K562 (cell line): ENCODE results near the gene TRIM44. TPM values are rescaled to one million over a fixed set of nuclear protein-coding genes. Genes with fewer than 3 reads are reported as not detected.

Experiments
- ATAC-seq: fragments of 200-7000 bp; cut with Tn5 transposase; 3 replicates; pipeline ENCODE4 v1.9.1; 2020; ENCODE audit warnings: moderate library complexity
- BruUV-seq: library from RNA; stranded (reverse); fragments of 400-500 nt; replicated peaks from 2 replicates; lab custom pipeline; 2021; lab: Mats Ljungman, UMichigan
- CTCF ChIA-PET: fragments of 300-600 bp; formaldehyde crosslinking; extraction: SDS; loops from one replicate; lab custom pipeline; 2021; ENCODE audit warnings: low intra/inter-chr PET ratio; lab: Yijun Ruan, JAX
- POLR2A ChIA-PET: fragments of 300-600, 350-650 bp; sonication (Branson Sonifier 250); formaldehyde crosslinking; extraction: SDS; loops from one replicate; lab custom pipeline; 2021; ENCODE audit warnings: antibody characterized with exemption, inconsistent platforms; lab: Yijun Ruan, JAX
- DNase-seq, 4 experiments: peaks; one replicate each; pipeline versions ENCODE4 v3.0.0 to v3.0.0-alpha.2; 2011 to 2018; ENCODE audit warnings: low spot score in 3 of 4, mixed read lengths in 3 of 4; ENCODE audit errors: extremely low read depth in 1 of 4
- FAIRE-seq: peaks from 2 replicates; lab custom pipeline; 2011; peaks lifted over from hg19 to GRCh38; lab: Jason Lieb, UNC
- H2AFZ ChIP-seq: 2 replicates; pipeline ENCODE4 v1.6.0; 2011; ENCODE audit warnings: low read depth, low read length, control low read depth, inconsistent platforms
- H3K27ac ChIP-seq: fragments of 200-600 bp; 3 replicates; pipeline ENCODE4 v1.8.0; 2011; ENCODE audit warnings: low read depth, mild to moderate bottlenecking, control low read depth, inconsistent platforms, low read length, moderate library complexity, mixed read lengths; ENCODE audit errors: extremely low read depth
- H3K27me3 ChIP-seq, 2 experiments: fragments of 300-600 bp in 1 of 2; 2 replicates in 1 of 2; 3 replicates in 1 of 2; pipeline versions ENCODE4 v1.6.0 to v1.8.0; 2011; ENCODE audit warnings: inconsistent platforms in 2 of 2, low read length in 2 of 2, mild to moderate bottlenecking in 1 of 2, mixed read lengths in 1 of 2, moderate library complexity in 1 of 2; ENCODE audit not compliant: control insufficient read depth in 2 of 2, insufficient read depth in 2 of 2
- H3K36me3 ChIP-seq: fragments of 300-600 bp; 3 replicates; pipeline ENCODE4 v1.8.0; 2011; ENCODE audit warnings: mild to moderate bottlenecking, low read length, inconsistent platforms; ENCODE audit not compliant: control insufficient read depth, insufficient read depth
- H3K4me1 ChIP-seq, 2 experiments: fragments of 200-600 bp in 1 of 2; replicated peaks in 1 of 2; 2 replicates in 1 of 2; 3 replicates in 1 of 2; pipeline versions ENCODE4 v1.5.1 to v1.8.0; 2011; ENCODE audit warnings: inconsistent platforms in 2 of 2, low read length in 2 of 2, mild to moderate bottlenecking in 1 of 2, mixed read lengths in 1 of 2, moderate library complexity in 1 of 2; ENCODE audit not compliant: control insufficient read depth in 2 of 2, insufficient read depth in 2 of 2
- H3K4me2 ChIP-seq: 2 replicates; pipeline ENCODE4 v1.6.1; 2011; ENCODE audit warnings: low read length, control low read depth, inconsistent platforms, mixed read lengths; ENCODE audit not compliant: insufficient read depth
- H3K4me3 ChIP-seq: fragments of 200-600 bp; sonication (generic), shearing (Covaris generic); 2 replicates; pipeline ENCODE4 v1.5.1; 2016; ENCODE audit warnings: control low read depth, inconsistent platforms
- H3K79me2 ChIP-seq: fragments of 200-600 bp; 3 replicates; pipeline ENCODE4 v1.8.0; 2011; ENCODE audit warnings: low read length, inconsistent platforms; ENCODE audit not compliant: control insufficient read depth, insufficient read depth
- H3K9ac ChIP-seq, 2 experiments: 2 replicates each; pipeline versions ENCODE4 v1.6.0 to v1.6.1; 2011; ENCODE audit warnings: low read depth in 2 of 2, low read length in 2 of 2, control low read depth in 1 of 2, inconsistent platforms in 1 of 2, mild to moderate bottlenecking in 1 of 2, mixed read lengths in 1 of 2; ENCODE audit not compliant: insufficient read depth in 1 of 2
- H3K9me1 ChIP-seq: one replicate; pipeline ENCODE4 v1.6.0; 2011; ENCODE audit warnings: inconsistent platforms, mild to moderate bottlenecking, low read length, moderate library complexity; ENCODE audit not compliant: control insufficient read depth, insufficient read depth
- H3K9me3 ChIP-seq: replicated peaks from 2 replicates; pipeline ENCODE4 v1.5.1; 2011; ENCODE audit warnings: low read depth, low read length, inconsistent platforms; ENCODE audit not compliant: control insufficient read depth, insufficient read depth
- H4K20me1 ChIP-seq: replicated peaks from 2 replicates; pipeline ENCODE4 v1.6.1; 2011; ENCODE audit warnings: low read length, inconsistent platforms, mixed read lengths; ENCODE audit not compliant: control insufficient read depth, insufficient read depth
- ILK ChIP-seq: fragments of 450-650 bp; IDR thresholded peaks from 2 replicates; pipeline ENCODE4 v1.6.1; 2016; ENCODE audit warnings: missing genetic modification characterization, low read depth, mild to moderate bottlenecking, missing compliant biosample characterization, moderate library complexity, borderline replicate concordance
- MIER1 ChIP-seq: fragments of 450-650 bp; IDR thresholded peaks from 2 replicates; pipeline ENCODE4 v1.6.1; 2016; ENCODE audit warnings: antibody characterized with exemption, mild to moderate bottlenecking, low read depth
- NKRF ChIP-seq: fragments of 450-650 bp; IDR thresholded peaks from 2 replicates; pipeline ENCODE4 v1.6.1; 2016; ENCODE audit warnings: borderline replicate concordance
- SMARCA4 ChIP-seq: fragments of 450-650 bp; IDR thresholded peaks from 2 replicates; pipeline ENCODE4 v1.6.1; 2016
- XRCC3 ChIP-seq: fragments of 450-650 bp; IDR thresholded peaks from 2 replicates; pipeline ENCODE4 v1.6.1; 2017; ENCODE audit warnings: mild to moderate bottlenecking, moderate library complexity
- ZNF232 ChIP-seq: sonication (generic); formaldehyde crosslinking; IDR thresholded peaks from 2 replicates; pipeline ENCODE4 v1.8.0; 2022; ENCODE audit warnings: mild to moderate bottlenecking, missing genetic modification reagents
- ZNF589 ChIP-seq: fragments of 200-800 bp; sonication (Bioruptor generic); IDR thresholded peaks from 2 replicates; pipeline ENCODE4 v1.6.1; 2016; ENCODE audit warnings: low read depth, missing genetic modification characterization, missing compliant biosample characterization
- whole genome bisulfite sequencing: fragments of 100-300 bp; shearing (Covaris generic); methylation state at CpG from one replicate; pipeline ENCODE4 v1.1.6; 2016; ENCODE audit warnings: low coverage, mixed read lengths; ENCODE audit not compliant: insufficient coverage; ENCODE audit errors: missing lambda C conversion rate; 5-methylcytosine and 5-hydroxymethylcytosine counted together
- in situ Hi-C: fragments of 300-500 bp; cut with MboI; formaldehyde crosslinking; loops from 4 replicates; pipeline ENCODE4 v1.15.0; 2018; ENCODE audit warnings: inconsistent platforms, mixed read lengths
- intact Hi-C: fragments of 100-400 bp; cut with micrococcal nuclease; formaldehyde crosslinking; loops from 2 replicates; pipeline ENCODE4 v1.14.2; 2022
- polyA plus RNA-seq, 8 experiments: library from polyadenylated mRNA; depleted of rRNA in 4 of 8; stranded (reverse) in 5 of 8; unstranded in 3 of 8; fragments of >200 nt; fragmentation: Nextera tagmentation in 2 of 8; fragmentation: Illumina TruSeq in 1 of 8; extraction: Ambion mirVana in 2 of 8; extraction: Trizol in 1 of 8; gene quantifications; 2 replicates each; pipeline versions ENCODE4 v1.2.1 to v1.2.3, GENCODE V29; 2011 to 2014; ENCODE audit warnings: inconsistent platforms in 1 of 8, missing spikeins in 1 of 8
- total RNA-seq, 7 experiments: library from RNA; depleted of rRNA in 6 of 7; stranded (reverse); fragments of >200 nt in 6 of 7; fragmentation: Illumina TruSeq in 2 of 7; extraction: Trizol in 2 of 7; gene quantifications; 2 replicates each; pipeline versions ENCODE4 v1.2.1 to v1.2.3, GENCODE V29; 2011 to 2021; ENCODE audit warnings: low replicate concordance in 1 of 7

The TRIM44 gene
- total and polyA plus RNA-seq, 9 of the 15 experiments (the other 6 are each of a cell fraction or from before 2014, with no cell fraction given), result 8.3 to 105 (median 37.2) TPM

DNA sequence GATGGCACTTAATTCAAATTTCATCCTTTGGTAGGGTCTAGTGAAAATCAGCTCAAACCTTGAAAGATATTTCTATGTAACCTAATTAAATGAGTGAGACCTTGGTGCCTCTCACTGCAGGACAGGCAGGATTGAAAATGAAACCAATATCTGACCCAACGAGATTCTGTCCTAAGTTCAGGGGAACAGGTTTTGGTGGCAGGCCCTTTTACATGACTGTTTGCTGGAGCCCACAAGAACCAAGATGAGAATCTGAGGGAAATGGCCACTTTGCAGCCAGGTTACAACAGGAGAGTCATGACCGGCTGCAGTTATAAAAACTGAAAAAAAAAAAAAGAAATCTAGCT lies 130.2 kb downstream of the TRIM44 start:
- Histone ChIP-seq H3K4me2 (no peak overlapping the region), H3K27ac (no peak overlapping the region), H3K4me3 (no peak overlapping the region), H3K4me1 (peaks cover 0 to 9% of the 10 kb centered on the region in 2 experiments; a peak in 2 of 5 replicates), H2AFZ (no peak overlapping the region), H3K36me3 (peaks cover 5% of the 10 kb centered on the region; the same call in 1 of the 3 replicates), H3K27me3 (no peaks in the 10 kb centered on the region), H3K9me1 (no peaks in the 10 kb centered on the region), H3K79me2 (peaks cover 7% of the 10 kb centered on the region; the same call in 2 of the 3 replicates), H3K9ac (no peak overlapping the region), H4K20me1 (no peaks in the 10 kb centered on the region), H3K9me3 (no peaks in the 10 kb centered on the region)
- 80% methylated on average over 2 of the region's 2 CpGs for WGBS
- in situ Hi-C loops (no loop called here), intact Hi-C loops (no loop called here)
- BruUV-seq, result no TSS peak
- DNase-seq (no peak), FAIRE-seq (no peak), ATAC-seq (no peak)
- ChIA-PET CTCF (no interaction called here), POLR2A (interaction anchor here (2.0 kb wide), 1 partner anchor 8 kb away, joined by 13 read pairs; no protein-coding TSS in a partner anchor)
- TF ChIP-seq SMARCA4, result no peak
- TF ChIP-seq ZNF232 (CRISPR knock-in tag), result no peak
- no peak for TF ChIP-seq ZNF589 (CRISPR knock-in tag)
- TF ChIP-seq MIER1, result no peak
- TF ChIP-seq ILK (tag), result no peak
- TF ChIP-seq XRCC3, result no peak
- no peak for TF ChIP-seq NKRF
